HG03025 (cell line): ENCODE results near the gene SEL1L2.
"Not testable (repeated sequence)": the region's sequence is repeated elsewhere in the genome, so short reads cannot be mapped to it uniquely, and the experiment has no call there.

Experiments
- ATAC-seq: cut with Tn5 transposase; IDR thresholded peaks from one replicate; pipeline ENCODE4 v1.9.1; 2021; ENCODE audit warnings: mild to moderate bottlenecking, moderate library complexity; ENCODE audit not compliant: unreplicated experiment, low FRiP score

Gene SEL1L2, protein sequence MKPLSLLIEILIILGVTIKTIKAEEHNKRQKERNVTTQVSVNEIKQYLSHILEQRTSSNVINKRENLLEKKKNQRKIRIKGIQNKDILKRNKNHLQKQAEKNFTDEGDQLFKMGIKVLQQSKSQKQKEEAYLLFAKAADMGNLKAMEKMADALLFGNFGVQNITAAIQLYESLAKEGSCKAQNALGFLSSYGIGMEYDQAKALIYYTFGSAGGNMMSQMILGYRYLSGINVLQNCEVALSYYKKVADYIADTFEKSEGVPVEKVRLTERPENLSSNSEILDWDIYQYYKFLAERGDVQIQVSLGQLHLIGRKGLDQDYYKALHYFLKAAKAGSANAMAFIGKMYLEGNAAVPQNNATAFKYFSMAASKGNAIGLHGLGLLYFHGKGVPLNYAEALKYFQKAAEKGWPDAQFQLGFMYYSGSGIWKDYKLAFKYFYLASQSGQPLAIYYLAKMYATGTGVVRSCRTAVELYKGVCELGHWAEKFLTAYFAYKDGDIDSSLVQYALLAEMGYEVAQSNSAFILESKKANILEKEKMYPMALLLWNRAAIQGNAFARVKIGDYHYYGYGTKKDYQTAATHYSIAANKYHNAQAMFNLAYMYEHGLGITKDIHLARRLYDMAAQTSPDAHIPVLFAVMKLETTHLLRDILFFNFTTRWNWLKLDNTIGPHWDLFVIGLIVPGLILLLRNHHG

DNA sequence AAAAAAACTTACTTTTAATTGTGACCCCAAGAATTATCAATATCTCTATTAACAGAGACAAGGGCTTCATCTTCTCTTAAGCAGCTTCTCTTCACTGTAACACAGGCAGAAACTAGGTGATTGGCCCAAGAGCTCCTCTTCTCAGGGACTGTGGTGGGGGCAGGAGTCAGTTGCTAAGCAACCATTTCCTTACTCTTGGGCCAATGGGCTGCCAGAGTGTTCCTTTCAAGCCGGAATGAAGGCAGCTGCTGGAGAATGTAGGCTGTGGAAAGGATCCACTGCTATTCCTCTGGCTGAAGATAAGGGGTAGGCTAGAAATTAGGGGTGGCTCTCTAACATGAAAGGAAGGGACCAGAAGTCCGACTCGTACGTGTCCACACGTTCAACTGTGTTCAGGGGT lies at the start of gene SEL1L2:
Gene SEL1L2, minus strand, starts transcription at position 150 of the 400 bp plus-strand sequence. Its CDS starts 80 bp downstream, at position 70.
- ATAC-seq = no peak

DNA sequence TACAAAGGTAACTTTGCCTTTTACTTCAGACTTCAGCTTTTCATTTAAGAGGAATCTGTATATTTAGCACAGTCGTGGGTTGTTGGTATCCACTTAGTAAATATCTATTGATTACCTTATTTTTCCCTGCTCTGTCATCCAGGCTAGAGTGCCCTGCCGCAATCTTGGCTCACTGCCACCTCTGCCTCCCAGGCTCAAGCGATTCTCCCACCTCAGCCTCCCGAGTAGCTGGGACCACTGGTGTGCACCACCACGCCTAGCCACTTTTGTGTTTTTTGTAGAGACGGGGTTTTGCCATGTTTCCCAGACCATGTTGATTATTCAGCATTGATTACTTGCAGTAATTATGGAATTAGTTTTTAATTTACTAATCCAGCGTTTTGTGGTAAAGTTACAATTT lies 46.2 kb upstream of the SEL1L2 start:
- no peak for ATAC-seq

DNA sequence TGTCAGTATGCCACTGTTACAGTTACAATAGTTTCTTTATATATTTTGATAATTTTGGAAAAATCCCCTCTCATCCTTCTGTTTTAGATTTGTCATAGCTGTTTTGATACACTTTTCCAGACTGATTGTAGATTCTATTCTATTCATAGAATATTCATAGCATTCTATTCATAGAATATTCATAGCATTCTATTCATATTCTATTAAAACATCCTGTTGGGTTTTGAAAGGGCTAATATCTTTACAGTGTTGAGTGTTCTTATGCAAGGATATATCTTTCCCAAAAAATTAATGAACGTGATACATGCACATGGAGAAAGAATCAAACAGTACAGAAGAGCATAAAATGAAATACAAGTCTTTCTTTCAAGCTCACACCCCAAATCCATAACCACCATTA lies 42.9 kb upstream of the SEL1L2 start:
- no peak for ATAC-seq

DNA sequence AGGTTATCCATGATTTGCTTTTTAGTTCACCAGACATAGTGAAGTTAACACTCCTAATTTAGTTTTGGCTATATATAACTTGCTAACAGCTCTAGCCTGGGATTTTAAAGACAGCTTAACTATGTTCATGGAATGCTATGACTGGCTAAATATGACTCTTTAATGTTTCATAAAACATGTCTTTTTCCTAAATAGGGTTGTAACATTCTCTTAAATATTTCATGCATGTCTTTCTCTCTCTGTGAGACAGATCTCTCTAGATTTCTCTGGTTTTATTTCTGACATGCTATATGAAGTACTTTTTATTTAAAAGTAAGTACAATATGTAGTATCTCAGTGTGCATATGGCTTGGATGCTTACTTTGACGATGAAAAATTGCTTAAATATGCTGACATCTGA lies 40.6 kb upstream of the SEL1L2 start:
- no peak for ATAC-seq

DNA sequence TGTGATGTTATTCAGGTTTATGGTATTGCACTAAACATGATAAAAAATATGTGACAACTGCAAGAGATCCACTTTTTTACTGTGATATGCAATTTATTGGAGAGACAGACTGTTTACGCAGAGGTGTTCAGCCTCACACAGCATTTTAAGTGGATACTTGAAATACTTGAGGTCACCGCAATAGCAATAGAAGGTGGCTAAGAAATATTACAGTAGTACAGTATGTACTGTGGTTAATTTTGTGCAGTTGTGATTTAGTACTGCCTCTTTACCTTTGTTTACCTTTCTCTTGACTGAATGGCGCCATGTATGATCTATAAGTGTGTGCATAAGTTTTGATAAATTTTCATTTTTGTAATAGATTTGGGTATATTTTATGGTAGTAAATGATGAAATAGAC lies 22.3 kb upstream of the SEL1L2 start:
- ATAC-seq = no peak

DNA sequence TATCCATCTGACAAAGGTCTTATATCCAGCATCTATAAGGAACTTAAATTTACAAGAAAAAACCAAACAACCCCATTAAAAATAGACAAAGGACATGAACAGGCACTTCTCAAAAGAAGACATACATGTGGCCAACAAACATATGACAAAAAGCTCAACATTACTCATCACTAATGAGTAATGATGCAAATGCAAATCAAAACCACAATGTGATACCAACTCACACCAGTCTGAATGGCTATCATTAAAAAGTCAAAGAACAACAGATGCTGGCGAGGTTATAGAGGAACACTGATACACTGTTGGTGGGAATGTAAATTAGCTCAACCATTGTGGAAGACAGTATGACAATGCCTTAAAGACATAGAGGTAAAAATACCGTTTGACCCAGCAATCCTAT lies 18.8 kb upstream of the SEL1L2 start:
- no peak for ATAC-seq

DNA sequence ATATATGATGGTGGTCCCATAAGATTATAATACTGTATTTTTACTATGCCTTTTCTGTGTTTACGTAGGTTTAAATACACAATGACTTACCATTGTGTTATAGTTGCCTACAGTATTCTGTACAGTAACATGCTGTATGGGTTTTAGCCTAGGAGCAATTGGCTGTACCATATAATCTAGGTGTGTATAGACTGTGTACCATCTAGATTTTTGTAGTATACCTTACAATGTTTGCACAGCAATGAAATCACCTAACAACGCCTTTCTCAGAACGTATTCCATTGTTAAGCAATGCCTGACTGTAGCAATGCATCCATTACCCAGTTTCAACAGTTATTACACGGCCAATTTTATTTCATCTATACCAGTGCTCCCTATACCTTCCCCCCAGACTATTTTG lies 15.6 kb upstream of the SEL1L2 start:
- ATAC-seq = no peak

DNA sequence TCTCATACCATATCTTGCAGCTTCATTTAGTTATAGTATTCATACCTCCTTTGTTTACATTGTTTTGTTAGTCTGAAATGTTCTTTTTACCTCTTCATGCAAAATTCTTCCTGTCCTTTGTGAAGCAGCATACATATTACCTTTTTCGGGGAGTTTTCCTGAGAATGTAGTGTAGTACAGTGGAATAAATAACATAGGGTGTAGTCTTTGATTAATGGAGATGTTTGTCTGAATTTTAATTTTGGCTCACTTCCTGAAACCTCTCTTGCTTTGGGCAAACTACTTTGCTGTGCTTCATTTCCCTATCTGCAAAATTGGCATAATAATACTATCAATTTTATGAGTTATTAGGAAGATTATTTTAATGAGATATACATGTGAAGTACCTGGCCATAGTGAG lies 10.5 kb upstream of the SEL1L2 start:
- no peak for ATAC-seq

DNA sequence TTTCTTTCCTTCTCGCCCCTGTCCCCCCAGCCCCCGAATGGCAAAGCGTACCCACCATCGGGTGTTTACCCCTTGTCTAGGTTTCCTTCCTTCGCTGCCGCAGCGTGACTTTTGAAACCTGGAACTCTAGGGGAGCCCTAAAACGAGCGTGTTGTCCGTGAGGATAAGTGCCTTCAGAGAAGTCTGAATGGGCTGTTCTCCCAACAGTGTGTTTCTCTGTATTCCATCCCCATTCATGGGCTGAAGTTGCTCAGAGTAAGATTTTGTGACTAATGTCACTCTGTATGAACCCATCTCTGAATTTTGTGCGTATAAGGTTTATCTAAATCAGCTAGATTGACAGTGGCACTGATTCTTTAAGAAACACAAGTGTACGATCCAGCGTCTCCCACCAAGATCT lies 5.9 kb upstream of the SEL1L2 start:
- no peak for ATAC-seq

DNA sequence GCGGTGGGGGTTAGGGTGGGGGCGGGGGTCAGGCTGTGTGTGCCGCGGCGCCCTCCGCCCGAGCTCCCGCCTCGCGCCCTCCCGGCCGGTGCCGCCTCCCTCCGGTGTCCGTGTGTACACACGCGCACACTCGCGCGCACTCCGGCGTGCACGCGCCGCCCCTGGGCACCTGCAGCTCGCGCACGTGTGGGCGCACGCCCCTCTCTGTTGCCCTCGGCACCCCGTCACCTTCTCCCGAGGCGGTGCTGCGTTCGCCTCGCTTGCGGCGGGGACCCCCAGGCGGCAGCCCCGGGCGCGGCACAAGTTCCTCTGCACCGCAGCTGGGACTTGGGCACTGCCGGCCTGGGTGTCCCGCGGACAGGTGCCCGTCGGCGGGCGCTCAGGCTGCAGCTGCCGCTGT lies 5.4 kb upstream of the SEL1L2 start:
- no peak for ATAC-seq

DNA sequence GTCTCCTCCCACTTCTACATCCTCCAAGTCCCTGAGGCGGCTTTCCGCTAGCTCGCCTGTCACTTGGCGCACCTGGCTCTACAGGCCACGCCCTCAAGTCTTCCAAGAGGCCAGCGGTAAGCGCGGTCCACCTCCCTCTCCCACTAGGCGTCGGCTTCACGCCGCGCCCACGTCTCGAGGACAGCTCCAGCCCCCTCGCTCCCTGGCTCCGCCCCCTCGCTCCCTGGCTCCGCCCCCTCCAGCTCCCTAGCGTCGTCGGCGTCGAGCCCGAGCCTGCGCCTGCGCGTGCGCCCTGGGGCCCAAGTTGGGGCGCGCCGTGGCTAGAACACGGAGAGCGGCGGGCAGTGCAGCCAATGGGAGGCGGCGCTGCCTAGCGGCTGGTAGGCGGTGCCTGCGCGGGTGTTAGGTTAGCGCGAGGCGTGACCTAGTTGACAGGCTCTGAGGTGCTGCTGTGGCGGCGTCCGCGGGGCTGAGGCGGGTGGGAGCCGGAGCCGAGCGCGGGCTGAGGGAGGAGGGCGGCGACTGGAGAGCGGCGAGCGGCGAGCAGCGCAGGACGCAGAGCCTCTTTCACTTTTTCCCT lies 4.8 kb upstream of the SEL1L2 start, which contains the start of gene MACROD2:
Gene MACROD2, plus strand, starts transcription at position 431 of the 580 bp plus-strand sequence.
- no peak for ATAC-seq

DNA sequence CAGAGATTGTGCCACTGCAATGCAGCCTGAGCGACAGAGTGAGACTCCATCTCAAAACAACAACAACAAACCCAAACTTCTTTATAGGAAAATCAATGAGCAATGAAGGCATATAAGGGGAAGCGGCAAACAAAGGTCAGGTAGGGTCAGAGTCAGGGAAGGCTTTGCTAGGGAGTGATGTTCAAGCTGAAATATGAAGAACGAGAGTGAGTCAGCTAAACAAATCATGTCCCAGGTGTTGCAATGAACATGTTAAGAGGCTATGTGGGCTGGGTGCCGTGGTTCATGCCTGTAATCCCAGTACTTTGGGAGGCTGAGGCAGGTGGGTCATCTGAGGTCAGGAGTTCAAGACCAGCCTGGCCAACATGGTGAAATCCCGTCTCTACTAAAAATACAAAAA lies 1.5 kb upstream of the SEL1L2 start:
- ATAC-seq = not testable (repeated sequence)

DNA sequence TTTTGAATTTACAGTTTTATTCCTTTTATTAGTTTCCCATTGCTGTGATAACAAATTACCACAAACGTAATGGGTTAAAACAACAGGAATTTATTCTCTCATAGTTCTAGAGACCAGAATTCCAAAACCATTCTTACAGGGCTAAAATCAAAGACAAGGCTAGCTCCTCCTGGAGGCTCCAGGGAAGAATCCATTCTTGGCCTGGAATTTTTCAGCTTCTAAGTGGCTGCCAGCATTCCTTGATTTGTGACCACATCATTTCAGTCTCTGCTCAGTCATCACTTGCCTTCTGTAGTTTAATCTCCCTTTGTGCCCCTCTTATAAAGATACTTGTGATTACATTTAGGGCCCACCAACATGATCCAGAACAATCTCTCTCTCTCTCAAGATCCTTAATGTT lies 897 bp upstream of the SEL1L2 start:
- no peak for ATAC-seq

DNA sequence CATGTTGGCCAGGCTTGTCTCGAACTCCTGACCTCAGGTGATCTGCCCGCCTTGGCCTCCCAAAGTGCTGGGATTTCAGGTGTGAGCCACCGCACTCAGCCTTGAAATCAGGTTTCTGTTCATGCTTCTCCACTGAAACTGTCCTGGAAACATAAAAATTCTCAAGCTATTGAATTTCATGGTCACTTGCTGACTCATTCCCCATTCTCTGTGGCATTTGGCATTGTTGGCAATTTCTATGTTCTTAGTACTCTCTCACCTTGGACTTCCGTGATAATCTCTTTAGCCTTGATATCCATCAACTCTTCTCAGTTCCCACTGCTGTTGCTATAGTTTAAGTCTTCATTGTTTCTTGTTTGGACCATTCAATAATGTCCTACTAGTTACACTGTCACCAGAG lies 6.2 kb downstream of the SEL1L2 start:
- ATAC-seq = no peak

DNA sequence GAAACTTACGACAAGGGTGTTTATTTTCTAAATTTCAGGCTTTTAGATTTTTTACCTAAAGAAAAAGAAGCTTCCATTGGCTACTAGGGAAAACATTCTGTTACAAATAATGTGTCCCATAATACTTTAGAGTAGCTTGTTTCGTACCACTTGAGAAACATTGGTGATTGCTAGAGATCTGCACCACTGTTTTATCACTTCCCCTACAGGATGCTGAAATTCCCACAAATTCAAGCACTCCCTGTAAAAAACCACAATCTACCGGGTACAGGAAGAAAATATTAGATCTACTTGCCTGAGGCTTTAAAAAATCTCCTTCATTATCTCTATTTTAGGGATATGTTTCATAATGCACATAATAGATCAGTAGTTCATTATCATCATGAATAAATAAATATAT lies 29.9 kb downstream of the SEL1L2 start:
- ATAC-seq = no peak

DNA sequence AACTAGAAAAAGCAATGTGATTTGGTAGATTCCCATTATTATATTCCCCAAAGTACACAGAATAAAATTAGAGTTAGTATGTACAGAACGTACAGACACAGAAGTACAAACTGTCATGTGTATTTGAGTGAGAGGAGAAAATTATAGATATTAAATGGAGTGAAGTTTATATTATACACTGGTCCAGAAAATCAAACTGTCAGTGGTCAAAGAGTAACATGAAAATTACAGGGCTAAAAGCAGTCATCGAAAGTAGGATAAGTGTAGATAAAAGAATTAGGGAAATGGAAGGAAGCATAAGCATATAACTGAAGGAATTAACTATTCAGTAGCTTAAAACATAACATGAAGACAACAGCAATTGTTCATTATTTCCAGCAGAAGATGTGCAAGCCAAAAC lies 30.3 kb downstream of the SEL1L2 start:
- no peak for ATAC-seq

DNA sequence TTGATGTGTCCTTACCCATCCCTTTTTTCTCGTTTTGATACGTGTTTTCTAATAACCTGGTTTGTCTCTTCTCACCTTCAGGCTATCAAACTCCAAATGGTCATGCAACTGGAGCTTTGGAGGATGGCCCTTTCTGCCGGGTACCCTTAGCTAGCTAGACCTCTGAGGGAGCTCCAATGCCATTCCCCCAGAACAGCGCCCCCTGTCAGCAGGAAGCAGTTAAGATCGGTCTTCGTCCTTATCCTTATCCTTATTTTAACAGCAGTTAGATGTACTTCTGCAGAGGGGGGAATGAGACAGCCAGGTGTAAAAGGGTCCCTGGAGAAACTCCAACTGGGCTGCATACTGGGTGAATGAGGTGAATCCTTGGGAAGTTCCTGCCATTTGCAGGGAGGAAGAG lies 37.2 kb downstream of the SEL1L2 start:
- ATAC-seq = no peak

DNA sequence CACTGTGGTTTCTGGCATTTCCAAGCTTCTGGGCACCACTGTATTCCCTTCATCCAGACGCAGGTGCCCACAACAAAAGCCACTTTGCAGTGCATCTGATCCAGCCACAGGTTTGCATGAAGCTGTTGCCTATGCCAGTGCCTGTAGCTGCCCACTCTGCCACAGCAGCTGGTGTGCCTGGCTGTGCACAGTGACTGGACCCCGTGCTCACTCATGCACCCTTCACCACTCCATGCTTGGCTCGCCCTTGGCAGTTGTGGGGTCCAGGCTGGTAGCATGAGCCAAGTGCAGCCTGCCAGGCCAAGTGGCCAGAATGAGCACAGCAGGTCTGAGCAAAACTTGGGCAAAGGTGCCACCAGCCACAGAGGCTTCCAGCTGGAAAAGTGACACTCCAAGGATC lies 42.7 kb downstream of the SEL1L2 start:
- no peak for ATAC-seq

DNA sequence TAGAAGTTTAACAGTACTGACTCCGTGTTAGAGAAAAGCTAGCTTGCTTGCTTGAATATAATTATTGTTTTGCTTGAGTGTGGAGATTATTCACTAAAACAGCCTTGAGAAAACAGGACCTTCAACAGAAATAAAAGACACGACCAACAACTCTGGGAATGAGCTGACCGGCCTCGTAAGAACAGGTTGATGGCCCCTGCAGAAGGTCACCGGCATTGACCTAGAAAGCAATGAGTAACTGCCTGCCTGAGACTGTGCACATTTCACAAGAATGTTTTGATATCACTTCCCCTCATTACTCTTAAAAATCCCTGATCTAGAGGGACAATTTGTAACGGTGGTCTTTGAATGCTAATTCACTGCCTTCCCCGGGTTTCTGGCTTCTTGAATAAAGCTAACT lies 49.4 kb downstream of the SEL1L2 start:
- no peak for ATAC-seq

DNA sequence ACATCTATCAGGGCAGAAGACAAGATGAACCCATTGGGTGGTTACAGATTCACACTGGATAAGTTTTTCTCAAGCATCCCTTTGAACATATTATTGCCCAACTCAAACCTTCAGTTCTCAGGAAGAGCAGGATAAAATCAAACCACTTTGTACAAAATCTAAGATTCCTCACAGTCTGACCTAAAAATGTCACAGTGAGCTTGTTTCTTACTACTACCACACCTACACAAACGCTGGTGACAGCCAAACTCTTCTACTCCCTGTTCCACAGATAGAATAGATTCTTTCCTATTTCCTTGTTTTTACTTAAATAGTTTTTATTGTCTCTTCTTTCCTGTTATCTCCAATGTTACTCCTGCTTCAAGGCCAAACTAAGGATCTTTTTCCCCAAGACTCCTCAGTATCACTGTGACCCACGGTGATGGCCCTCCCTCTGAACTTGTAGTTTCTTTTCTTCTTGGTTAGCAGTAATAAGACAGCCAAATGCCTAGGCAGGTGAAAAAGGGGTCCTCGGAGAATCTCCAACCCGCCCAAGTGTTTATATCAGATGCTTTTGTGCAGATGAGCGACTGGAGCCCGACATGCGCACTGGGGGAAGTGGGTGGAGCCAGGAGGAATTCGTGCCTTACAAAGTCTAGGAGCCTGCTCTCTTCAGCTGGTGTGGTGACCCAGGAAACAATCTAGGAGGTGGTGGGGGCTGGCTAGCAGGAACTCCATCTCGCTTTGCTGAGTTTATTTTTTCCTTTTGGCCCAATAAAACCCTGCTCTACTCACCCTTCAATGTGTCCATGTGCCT lies 53.4 kb downstream of the SEL1L2 start:
- ATAC-seq = no peak
